Fibroblast of skin of scalp (primary cell): ENCODE results near the gene DHRS7B. TPM values are rescaled to one million over a fixed set of nuclear protein-coding genes. Genes with fewer than 3 reads are reported as not detected.
"Not testable (repeated sequence)": the region's sequence is repeated elsewhere in the genome, so short reads cannot be mapped to it uniquely, and the experiment has no call there.

ENCODE experiments used
- DNase-seq: peaks from one replicate; pipeline ENCODE4 v3.0.0-alpha.2; 2013
- polyA plus RNA-seq, 2 experiments: library from polyadenylated mRNA; unstranded; fragments of 120-200 nt; gene quantifications; one replicate each; pipeline ENCODE4 v1.2.1, GENCODE V29; 2013; ENCODE audit not compliant: insufficient read length in 2 of 2

The DHRS7B gene, protein sequence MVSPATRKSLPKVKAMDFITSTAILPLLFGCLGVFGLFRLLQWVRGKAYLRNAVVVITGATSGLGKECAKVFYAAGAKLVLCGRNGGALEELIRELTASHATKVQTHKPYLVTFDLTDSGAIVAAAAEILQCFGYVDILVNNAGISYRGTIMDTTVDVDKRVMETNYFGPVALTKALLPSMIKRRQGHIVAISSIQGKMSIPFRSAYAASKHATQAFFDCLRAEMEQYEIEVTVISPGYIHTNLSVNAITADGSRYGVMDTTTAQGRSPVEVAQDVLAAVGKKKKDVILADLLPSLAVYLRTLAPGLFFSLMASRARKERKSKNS
- polyA plus RNA-seq (2013, experiment 1 of 2; ENCODE audit: insufficient read length): 13.4 TPM
- polyA plus RNA-seq (2013, experiment 2 of 2; ENCODE audit: insufficient read length): 16.7 TPM

DNA sequence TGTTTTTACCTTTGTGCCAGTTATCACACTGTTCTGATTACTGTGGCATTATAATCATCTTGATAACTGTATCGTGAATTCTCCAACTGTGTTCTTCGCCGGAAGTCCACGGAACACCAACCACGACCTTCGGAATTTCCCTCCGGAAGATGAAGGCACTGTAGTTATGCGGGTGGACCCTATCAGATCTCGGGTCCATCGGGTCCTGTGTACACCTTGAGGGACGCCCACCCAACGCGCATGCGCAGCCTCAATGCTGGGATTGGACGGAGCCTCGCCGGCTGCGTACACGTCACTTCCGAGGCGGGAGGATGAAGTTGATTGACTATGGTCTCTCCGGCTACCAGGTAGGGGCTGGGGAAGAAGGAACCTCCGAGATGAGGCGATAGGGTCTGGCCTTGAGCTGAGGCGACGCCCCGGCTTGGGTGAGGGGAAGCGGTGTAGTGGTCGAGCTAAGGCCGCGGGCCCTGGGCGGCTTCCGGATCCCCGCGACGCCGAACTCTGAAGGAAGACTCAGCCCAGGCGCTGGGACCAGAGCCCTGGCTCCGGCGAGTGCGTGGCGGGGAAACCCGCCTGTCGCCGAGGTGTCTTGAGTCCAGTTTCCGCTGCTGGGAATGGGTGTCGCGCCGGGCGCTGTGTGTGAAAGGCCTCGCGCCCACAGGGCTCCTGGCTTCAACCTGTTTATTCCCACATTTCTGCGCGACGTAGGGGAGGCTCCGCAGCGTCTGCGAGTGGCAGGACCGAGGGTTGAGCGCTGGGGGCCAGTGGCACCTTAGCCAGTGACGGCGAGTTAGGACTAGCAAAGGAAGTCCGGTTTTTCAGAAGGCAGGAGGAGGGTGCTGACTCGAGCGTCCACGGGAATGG is at the start of gene DHRS7B:
Gene DHRS7B (plus strand): TSS at position 320 of the 864 bp plus-strand sequence. CDS start 8 bp downstream, at position 328.
- peak; percentile 90 for DNase-seq

DNA sequence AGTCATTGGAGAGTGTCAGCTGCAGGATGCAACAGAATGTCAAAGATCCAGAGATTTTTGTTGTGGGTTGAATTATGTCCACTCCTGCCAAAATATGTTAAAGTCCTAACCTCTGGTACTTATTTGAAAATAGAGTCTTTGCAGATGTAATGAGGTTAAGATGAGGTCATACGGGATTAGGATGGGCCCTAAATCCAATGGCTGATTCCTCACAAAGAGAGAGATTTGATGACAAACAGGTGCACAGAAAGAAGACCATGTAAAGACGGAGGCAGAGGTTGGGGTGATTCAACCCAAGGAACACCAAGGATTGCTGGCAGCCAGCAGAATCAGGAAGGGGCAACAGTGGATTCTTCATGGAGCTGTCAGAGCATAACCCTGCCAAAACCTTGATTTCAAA is 49.5 kb upstream of the DHRS7B start:
- DNase-seq: no peak

DNA sequence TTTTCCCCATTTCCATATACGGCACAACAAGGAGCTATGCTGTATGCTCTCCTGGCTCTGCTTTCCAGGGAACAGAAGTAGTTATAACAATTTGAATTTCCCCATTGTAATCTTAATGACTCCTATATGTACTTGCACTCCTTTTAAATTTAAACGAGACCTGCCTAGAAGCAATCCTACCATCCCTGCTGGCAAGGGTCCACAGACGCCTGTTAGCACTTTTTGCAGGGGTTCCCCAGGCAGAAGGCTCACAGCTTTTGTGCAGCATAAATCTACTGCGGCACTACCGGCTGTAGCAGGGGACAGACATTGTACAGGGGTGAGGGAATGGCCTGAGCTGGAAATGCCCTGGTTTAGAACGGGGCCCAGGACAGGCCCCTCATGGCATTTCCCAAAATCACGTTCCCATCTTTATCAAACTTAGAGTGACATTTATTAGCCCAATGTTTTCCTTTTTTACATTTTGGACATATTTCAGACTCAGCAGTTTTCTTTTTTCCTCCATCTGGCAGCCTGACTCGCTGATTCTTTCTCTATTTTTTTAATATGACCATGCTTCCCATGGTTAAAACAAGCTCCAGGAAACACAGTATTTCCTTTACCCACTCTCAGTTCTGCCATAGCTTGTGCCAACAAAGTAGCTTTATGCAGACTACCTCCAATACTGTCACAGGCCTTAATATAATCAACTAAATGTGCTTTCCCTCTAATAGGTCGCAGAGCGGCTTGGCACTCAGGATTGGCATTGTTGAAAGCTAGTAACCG is 48.6 kb upstream of the DHRS7B start:
- DNase-seq: no peak

DNA sequence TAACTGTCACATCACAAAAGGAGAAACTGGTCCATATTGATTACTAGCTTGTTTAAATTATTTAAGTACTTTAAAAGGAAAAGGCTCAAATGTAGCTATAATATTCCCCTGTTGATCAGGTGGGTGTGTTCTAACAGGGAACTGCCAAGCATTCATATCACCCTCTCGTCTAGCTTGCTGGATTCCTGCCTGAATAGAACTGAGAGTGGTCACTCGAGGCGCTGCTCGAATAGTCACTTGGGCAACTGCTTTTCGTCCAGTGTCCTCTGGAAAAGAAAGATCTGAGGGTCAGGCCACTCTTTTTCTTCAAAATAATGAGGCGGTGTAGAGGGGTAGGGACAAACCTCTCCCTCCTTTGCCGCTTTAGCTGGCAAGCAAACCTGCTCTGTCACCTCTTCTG is 47.6 kb upstream of the DHRS7B start:
- no peak for DNase-seq

DNA sequence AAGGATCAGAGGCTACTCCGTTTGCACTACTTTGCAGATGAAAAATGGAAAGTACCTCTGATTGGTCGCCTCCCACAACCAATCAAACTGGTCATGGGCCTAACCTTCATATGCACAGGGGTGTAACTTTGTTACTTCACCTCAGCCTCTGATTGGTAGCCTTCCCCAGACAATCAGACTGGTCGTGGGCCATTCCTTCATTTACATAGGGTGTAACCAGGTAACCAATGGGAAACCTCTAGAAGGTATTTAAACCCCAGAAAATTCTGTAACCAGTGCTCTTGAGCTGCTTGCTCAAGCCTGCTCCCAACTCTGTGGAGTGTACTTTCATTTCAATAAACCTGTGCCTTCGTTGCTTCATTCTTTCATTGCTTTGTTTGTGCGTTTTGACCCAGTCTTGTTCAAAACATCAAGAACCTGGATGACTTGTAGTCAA is 44.7 kb upstream of the DHRS7B start:
- no peak for DNase-seq

DNA sequence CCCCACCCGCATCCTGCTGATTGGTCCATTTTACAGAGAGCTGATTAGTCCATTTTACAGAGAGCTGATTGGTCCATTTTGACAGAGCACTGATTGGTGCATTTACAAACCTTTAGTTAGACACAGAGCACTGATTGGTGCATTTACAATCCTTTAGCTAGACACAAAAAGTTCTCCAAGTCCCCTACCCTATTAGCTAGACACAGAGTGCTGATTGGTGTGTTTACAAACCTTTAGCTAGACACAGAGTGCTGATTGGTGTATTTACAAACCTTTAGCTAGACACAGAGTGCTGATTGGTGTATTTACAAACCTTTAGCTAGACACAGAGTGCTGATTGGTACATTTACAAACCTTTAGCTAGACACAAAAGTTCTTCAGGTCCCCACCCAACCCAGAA is 41.5 kb upstream of the DHRS7B start:
- not testable (repeated sequence) for DNase-seq

DNA sequence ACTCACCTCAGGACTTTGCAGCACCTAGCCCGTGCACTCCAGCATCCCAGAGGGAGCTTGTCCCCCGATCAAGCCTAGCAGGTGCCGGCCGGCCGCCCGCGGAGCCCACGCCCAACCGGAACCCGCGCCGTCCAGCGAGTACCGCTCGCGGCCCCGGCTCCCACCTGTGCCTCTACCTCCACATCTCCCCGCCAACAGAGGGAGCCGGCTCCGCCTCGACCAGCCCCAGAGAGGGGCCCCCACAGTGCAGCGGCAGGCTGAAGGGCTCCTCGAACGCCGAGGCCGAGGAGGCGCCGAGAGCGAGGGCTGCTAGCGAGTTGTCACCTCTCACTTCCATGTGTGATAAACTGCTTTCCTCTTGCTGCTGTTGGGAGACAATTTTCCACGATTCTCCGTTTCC is 41.1 kb upstream of the DHRS7B start:
- no peak for DNase-seq

DNA sequence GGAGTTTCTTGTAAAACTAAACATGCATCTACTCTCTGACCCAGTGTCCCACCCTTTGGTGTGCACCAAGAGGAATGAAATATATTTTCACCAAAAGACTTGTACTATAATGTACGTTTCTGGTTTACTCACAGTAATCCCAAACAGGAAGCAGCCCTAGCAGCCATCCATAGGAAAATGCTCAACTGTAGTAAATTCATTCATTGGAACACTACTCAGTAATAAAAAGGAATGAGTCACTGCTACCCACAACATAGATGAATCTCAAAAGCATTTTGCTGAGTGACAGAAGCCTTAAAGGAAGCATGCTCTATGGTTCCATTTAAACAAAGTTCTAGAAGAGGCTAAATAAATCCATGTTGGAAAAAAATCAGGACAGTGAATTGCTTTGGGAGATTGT is 37.6 kb upstream of the DHRS7B start:
- DNase-seq: peak; percentile 14

DNA sequence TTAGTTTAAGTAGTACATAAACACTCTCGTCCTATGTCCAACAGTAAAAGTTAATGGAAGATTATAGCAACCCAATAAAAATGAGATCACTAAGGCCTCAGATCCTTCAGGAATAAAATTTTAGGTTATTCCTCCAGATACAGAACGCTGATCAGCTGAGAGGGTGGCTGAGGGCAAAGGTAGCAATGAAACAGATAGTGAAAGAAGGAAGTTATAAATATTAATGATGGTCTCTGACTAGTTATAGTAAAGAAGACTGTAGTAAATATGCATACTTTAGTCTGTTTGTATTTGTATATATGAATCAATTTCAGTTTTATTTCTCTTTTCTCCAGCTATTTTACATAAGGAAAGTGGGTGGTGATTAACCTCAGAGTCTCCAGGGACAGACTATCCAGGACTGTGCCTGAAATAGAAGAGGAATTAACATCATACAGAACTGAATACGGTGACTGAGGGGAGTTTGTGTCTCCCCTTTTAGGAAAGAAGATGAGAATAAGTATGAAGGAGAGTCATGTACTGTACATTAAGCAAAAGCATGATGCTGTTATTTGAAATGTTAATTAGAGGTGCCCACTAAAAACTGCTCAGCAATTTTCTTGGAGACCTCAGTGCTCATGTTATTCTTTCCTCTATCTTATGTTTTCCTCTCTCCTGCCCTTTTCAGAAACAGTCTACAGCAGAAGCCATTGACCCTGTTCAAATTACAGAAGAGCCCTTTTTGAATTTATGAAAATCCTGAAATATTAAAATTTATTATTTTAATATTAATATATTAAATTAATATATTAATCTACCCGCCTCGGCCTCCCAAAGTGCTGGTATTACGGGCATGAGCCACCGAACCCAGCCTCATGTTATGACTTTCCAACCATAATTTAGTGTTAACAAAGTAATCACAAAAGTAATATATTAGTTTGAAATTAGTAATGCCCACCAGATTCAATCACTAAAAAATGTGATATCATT is 36.5 kb upstream of the DHRS7B start:
- DNase-seq: no peak

DNA sequence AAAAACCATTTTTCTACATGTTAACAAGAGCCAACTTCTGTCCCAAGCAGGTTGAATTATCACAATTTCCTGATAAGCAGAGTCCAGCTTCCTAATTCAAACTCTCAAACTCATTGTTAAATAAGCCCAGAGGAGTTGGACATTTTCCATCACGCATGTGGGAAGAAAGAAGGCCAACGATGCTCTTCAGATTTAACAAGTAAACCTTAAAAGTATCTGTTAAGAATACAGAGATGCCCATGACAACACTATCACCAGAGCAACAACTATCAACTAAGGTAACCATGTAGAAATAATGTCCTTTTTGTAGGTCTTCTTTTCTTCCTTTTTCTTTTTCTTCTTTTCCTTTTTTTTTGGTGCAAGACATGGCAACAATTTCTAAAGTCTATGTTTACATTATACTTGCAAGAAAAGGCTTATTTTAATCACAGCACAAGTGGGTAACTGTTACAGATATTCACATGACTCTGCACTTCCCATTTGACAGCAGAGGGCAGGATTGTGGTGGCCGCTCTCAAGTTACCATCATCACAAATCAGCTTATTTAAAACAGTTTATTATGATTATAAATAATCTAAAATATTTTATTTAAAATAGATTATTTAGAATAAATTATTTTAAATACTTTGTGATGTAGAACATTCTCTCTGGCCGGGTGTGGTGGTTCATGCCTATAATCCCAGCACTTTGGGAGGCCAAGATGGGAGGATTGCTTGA is 35.7 kb upstream of the DHRS7B start:
- no peak for DNase-seq

DNA sequence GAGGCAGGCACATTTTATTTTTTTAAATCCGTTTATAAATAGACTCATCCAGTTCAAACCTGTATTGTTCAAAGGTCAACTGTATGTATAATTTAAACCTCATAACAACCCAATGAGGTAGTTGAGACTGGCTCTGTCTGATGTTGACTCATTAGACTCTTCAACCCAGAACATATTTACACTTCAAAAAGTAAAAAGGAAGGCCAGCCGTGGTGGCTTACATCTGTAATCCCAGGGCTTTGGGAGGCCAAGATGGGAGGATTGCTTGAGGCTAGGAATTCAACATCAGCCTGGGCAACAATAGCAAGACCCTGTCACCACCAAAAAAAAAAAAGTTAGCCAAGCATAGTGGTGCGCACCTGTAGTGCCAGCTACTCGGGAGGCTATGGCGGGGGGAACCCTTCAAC is 32.5 kb upstream of the DHRS7B start:
- no peak for DNase-seq

DNA sequence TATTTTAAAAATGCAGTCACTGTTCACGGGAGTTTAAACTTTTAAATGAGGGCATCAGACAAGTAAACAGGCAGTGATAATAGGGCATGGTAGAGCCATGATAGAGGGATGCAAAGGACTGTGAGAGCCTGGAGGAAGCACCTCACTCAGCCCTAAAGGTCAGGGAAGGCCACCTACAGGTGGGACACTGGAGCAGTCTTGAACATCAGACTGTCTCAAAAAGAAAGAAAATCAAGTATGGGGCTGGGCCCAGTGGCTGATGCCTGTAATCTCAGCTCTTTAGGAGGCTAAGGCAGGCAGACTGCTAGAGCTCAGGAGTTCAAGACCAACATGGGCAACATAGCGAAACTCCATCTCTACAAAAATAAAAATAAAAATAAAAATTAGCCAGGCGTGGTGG is 31.0 kb upstream of the DHRS7B start:
- no peak for DNase-seq

DNA sequence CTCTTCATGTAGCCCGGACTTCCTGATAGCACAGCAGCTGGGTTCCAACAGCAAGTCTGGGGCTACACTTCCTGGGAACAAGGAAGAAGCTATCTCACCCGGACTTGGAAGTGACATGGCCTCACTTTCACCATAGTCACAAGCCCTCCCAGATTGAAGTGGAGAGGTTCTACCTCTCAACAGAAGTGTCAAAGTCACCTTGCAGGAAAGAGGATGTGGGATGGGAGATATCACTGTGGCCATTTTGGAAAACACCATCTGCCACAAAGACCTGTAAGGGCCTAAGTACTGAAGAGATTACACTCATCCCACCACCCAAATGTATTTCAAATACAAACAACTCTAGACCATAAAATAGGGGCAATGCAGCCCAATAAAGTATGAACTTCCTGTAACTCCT is 29.9 kb upstream of the DHRS7B start:
- no peak for DNase-seq

DNA sequence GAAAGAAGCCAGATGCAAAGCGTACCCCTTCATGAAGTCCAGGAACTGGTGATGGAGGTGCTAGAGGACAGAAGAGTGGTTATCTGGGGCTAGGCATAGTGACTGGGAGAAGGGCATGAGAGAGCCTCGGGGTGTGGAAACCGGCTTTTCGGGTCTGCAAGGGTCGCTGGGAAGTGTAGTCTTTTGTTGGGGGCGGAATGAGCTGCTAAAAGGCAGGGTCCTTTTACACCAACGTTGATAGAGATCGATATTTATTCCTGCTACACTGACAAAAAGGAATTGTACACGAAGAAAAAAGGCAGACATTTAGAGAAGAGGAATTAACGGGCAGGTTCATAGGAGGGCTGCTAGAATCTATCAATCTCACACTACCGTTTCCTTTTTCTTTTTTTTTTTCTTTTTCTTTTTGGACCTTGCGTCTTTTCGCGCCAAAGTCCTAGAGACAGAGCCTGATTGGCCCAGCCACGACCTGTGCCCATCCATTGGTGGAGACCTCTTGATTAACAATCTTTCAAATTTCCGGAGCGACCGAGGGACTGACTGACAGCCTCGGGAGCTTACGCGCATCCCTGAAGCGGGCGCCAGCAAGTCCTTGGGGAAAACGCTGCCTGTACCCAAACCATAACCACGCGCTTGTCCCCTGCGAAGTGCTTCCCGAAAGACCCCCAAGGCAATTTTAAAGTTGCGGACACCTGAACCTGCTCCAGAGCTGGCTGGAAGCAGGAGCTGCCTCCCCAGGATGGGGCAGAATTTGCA is 27.7 kb upstream of the DHRS7B start:
- DNase-seq: peak; percentile 77

DNA sequence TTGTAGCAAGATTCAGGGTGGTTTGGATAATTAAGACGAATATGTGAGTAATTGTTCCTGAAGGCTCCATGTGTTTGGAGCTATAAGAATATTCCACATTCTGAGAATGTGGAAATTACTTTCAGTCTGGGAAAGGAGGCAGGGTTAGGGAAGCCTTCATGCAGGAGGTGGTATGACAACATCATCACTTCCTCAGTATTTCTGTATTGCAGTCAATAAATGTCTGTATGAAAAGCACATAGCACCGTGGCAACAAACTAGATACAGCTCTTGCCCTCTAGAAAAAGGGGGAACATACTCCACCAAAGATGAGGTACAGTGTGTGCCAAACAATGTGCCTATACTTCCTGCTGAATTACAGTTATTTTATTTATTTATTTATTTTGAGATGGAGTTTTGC is 26.1 kb upstream of the DHRS7B start:
- no peak for DNase-seq

DNA sequence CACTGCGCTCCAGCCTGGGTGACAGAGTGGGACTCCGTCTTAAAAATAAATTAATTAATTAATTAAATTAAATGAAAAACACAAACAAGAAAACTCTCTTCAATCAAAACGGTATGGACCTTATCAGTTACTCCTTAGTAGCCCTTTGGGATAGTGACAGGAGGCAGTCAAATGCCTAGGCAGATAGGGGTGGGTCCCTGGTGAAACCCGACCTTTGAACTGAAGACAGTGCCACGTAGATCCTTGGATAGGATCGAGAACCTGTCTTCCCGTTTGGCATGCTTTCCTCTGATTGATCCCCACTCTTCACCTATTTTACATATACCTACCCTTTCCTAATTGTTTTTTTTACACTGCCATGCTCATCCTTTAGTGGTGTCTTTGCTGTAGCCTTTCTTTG is 22.2 kb upstream of the DHRS7B start:
- DNase-seq: no peak

DNA sequence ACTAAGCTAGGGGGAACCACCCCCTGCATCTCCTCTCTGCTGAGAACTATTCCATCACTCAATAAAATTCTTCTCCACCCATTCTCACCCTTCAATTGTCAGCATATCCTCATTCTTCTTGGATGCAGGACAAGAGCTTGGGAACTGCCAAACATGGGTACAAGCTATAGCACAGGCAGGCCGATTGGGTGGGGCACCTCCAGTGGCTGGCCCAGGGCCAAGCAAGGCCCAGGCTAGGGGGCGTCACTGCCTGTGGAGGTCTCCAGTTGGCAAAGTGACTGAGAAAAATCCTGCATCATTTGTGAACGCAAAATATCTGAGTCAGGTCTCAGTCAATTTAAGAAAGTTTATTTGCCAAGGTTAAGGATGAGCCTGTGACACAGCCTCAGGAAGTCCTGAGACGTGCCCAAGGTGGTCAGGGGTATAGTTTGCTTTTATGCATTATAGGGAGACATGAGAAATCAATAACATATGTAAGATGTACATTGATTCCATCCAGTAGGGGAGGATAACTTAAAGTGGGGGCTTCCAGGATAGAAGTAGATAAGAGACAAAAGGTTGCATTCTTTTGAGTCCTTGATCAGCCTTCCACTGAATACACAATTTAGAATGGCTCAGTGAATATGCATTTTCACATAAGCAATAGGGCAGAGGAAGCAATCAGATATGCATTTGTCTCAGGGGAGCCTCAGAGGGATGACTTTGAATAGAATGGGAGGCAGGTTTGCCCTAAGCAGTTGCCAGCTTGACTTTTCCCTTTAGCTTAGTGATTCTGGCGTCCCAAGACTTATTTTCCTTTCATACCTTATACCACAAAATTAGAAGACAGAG is 21.5 kb upstream of the DHRS7B start:
- no peak for DNase-seq

DNA sequence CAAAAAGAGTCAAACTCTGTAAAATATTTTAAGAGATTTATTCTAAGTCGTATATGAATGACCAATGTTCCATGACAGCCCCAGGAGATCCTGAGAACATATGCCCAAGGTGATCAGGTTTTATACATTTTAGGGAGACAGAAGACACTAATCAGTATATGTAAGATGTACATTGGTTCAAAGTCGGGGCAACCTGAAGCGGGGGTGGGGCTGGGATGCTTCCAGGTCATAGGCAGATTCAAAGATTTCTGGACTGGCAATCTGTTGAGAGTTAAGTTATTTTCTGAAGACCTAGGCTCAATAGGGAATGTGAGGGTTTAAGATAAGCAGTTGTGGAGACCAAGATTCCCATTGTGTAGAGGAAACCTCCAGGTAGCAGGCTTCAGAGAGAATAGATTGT is 20.4 kb upstream of the DHRS7B start:
- no peak for DNase-seq

DNA sequence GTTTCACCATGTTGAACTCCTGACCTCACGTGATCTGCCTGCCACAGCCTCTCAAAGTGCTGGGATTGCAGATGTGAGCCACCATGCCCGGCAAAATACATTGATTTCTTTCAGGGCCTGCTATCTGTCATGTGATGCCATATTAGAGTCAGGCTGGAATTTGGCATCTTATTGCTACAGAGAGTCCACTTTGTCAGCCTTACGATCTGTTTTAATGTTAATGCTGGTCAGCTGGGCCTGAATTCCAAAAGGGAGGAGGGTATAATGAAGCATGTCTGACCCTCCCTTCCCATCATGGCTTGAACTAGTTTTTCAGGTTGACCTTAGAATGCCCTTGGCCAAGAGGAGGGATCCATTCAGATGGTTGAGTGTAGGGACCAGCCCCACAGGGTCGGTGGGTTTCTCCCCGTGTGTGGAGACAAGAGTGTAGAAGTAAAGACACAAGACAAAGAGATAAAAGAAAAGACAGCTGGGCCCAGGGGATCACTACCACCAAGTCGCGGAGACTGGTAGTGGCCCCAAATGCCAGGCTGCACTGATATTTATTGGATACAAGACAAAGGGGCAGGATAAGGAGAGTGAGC is 19.6 kb upstream of the DHRS7B start:
- not testable (repeated sequence) for DNase-seq
